Neural progenitor cell (in vitro differentiated cells): ENCODE data around the gene SNAP25. TPM values are rescaled to one million over a fixed set of nuclear protein-coding genes. Genes with fewer than 3 reads are reported as not detected.

Source experiments
- DNase-seq: peaks from one replicate; pipeline ENCODE4 v3.0.0-alpha.2; 2016; ENCODE audit warnings: low spot score
- H2AFZ ChIP-seq: fragments of 200-600 bp; sonication (generic); replicated peaks from 2 replicates; pipeline ENCODE4 v1.6.1; 2016; ENCODE audit warnings: antibody characterized with exemption
- H3F3A ChIP-seq: fragments of 200-600 bp; sonication (generic); 2 replicates; pipeline ENCODE4 v1.6.1; 2016; ENCODE audit warnings: antibody characterized with exemption, low read depth
- H3K27ac ChIP-seq: fragments of 200-600 bp; sonication (generic); 2 replicates; pipeline ENCODE4 v1.5.1; 2016; ENCODE audit warnings: mild to moderate bottlenecking
- H3K27me3 ChIP-seq: fragments of 200-600 bp; sonication (generic); 2 replicates; pipeline ENCODE4 v1.6.1; 2016; ENCODE audit warnings: mild to moderate bottlenecking, moderate library complexity
- H3K36me3 ChIP-seq: fragments of 200-600 bp; sonication (generic); 2 replicates; pipeline ENCODE4 v1.5.1; 2016
- H3K4me1 ChIP-seq: fragments of 200-600 bp; sonication (generic); 2 replicates; pipeline ENCODE4 v1.6.1; 2016; ENCODE audit warnings: mixed run types
- H3K4me2 ChIP-seq: fragments of 200-600 bp; sonication (generic); 2 replicates; pipeline ENCODE4 v1.6.1; 2016
- H3K4me3 ChIP-seq: fragments of 200-600 bp; sonication (generic); 2 replicates; pipeline ENCODE4 v1.5.1; 2016
- H3K79me2 ChIP-seq: fragments of 200-600 bp; sonication (generic); 2 replicates; pipeline ENCODE4 v1.6.1; 2016; ENCODE audit warnings: low read depth
- H3K9ac ChIP-seq: fragments of 200-600 bp; sonication (generic); 2 replicates; pipeline ENCODE4 v1.6.1; 2016
- H3K9me3 ChIP-seq: fragments of 200-600 bp; sonication (generic); 2 replicates; pipeline ENCODE4 v1.5.1; 2016; ENCODE audit warnings: low read depth
- H4K20me1 ChIP-seq: fragments of 200-600 bp; sonication (generic); 2 replicates; pipeline ENCODE4 v1.6.1; 2016; ENCODE audit warnings: low read depth
- H3K27ac Mint-ChIP-seq: 3 replicates; pipeline ENCODE4 v1.8.0; 2021; ENCODE audit warnings: mixed read lengths
- H3K27me3 Mint-ChIP-seq: 2 replicates; pipeline ENCODE4 v1.8.0; 2022; ENCODE audit warnings: low read depth, mild to moderate bottlenecking, inconsistent platforms, moderate library complexity, mixed read lengths; ENCODE audit not compliant: insufficient read depth
- H3K36me3 Mint-ChIP-seq: 3 replicates; pipeline ENCODE4 v1.8.0; 2021; ENCODE audit warnings: mixed read lengths
- H3K4me1 Mint-ChIP-seq: 3 replicates; pipeline ENCODE4 v1.8.0; 2021; ENCODE audit warnings: mixed read lengths
- H3K4me3 Mint-ChIP-seq: 3 replicates; pipeline ENCODE4 v1.8.0; 2021; ENCODE audit warnings: mild to moderate bottlenecking, moderate library complexity, mixed read lengths
- H3K9me3 Mint-ChIP-seq: 3 replicates; pipeline ENCODE4 v1.8.0; 2020; ENCODE audit warnings: mixed read lengths
- EZH2 ChIP-seq: fragments of 200-600 bp; sonication (generic); IDR thresholded peaks from 2 replicates; pipeline ENCODE4 v1.6.1; 2017; ENCODE audit warnings: antibody characterized with exemption, mild to moderate bottlenecking, moderate library complexity
- EZH2phosphoT487 ChIP-seq: fragments of 200-600 bp; sonication (generic); IDR thresholded peaks from 2 replicates; pipeline ENCODE4 v1.6.1; 2017; ENCODE audit warnings: antibody characterized with exemption
- total RNA-seq: library from RNA; depleted of rRNA; stranded (reverse); fragments of >200 nt; gene quantifications from 2 replicates; pipeline ENCODE4 v1.2.3, GENCODE V29; 2015; ENCODE audit warnings: low replicate concordance
- TF ChIP-seq, protein P1 (sequence below): fragments of 200-600 bp; sonication (generic); IDR thresholded peaks from 2 replicates; pipeline ENCODE4 v1.5.1; 2017; ENCODE audit warnings: antibody characterized with exemption, mild to moderate bottlenecking

Gene SNAP25
- total RNA-seq, 1 donor from 2014 or later = not detected

DNA sequence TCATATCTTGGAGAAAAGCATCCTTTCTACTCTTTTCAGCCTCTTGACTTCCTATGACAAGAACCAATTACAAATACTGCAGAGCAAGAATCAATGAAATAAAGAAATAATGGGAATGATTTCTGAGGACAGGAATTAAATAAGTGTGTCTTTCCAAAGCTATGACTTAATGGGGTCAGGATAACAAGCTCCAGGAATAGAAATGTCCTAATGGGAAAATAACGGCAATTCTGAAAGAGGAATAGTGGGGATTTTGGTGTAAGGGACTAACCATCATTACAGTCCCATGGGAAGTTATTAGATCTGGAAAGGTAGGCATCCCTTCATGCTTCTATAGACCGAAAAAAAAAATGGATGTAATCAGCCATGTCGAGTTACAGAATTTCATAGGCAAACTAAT lies 28.2 kb upstream of the SNAP25 start:
- no peak overlapping the region for H3K9ac ChIP-seq
- TF ChIP-seq EZH2 = no peak
- TF ChIP-seq EZH2phosphoT487 = no peak
- TF ChIP-seq, protein P1, sequence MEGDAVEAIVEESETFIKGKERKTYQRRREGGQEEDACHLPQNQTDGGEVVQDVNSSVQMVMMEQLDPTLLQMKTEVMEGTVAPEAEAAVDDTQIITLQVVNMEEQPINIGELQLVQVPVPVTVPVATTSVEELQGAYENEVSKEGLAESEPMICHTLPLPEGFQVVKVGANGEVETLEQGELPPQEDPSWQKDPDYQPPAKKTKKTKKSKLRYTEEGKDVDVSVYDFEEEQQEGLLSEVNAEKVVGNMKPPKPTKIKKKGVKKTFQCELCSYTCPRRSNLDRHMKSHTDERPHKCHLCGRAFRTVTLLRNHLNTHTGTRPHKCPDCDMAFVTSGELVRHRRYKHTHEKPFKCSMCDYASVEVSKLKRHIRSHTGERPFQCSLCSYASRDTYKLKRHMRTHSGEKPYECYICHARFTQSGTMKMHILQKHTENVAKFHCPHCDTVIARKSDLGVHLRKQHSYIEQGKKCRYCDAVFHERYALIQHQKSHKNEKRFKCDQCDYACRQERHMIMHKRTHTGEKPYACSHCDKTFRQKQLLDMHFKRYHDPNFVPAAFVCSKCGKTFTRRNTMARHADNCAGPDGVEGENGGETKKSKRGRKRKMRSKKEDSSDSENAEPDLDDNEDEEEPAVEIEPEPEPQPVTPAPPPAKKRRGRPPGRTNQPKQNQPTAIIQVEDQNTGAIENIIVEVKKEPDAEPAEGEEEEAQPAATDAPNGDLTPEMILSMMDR = no peak
- DNase-seq = no peak

DNA sequence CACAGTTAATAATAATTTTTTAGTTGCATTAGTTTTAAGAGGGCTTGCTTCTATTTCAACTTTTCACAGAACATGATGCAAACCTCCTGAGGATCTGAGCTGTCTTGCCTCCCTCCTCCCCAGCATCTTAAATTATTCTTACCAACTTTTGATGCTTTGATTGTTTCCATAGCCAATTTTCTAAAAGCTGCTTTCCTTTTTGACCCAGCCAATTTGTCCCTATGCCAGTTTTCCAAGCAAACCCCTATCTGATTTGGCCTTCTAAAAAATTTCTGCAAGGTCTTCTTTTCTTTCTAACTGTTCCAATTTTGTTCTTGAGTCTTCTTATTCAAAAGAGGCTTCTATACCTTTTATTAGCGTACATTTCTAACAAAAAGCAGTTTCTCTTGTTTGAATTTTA lies 26.5 kb upstream of the SNAP25 start:
- no peaks in the 10 kb centered on the region for H3K36me3 Mint-ChIP-seq

More for the DNA sequence above, 28.2 kb upstream of the SNAP25 start:
- Histone ChIP-seq H3F3A (no peaks in the 10 kb centered on the region), H3K4me1 (no peaks in the 10 kb centered on the region), H3K4me2 (no peak overlapping the region), H4K20me1 (no peaks in the 10 kb centered on the region), H3K79me2 (no peaks in the 10 kb centered on the region), H3K4me3 (no peak overlapping the region), H2AFZ (no peak overlapping the region), H3K27ac (no peak overlapping the region), H3K27me3 (no peaks in the 10 kb centered on the region), H3K36me3 (no peaks in the 10 kb centered on the region), H3K9me3 (no peaks in the 10 kb centered on the region)
- Mint-ChIP-seq H3K27me3 (no peaks in the 10 kb centered on the region), H3K27ac (no peak overlapping the region), H3K36me3 (no peaks in the 10 kb centered on the region), H3K4me3 (no peak overlapping the region), H3K4me1 (no peaks in the 10 kb centered on the region), H3K9me3 (no peaks in the 10 kb centered on the region)

DNA sequence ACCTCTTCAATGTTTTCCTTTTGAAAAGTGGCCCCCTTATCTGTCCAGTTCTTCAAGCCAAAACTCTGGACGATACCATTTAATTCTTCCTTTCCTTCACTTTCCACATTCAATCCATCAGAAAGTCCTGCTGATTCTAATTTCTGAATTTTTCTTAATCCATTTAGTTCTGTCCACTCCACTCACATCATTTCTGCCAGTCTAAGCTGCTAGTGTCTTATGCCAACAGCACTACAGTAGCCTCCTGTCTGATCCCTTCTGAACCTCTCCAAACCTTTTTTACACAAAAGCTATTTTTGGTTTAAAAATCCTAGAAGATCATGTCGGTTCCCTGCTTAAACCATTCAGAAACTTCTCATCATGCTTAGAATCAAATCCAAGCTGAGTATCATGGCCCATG lies 24.5 kb upstream of the SNAP25 start:
- Mint-ChIP-seq H3K27ac (no peak overlapping the region), H3K9me3 (no peaks in the 10 kb centered on the region)

More for the DNA sequence above, 26.5 kb upstream of the SNAP25 start:
- Histone ChIP-seq H3K9me3 (no peaks in the 10 kb centered on the region), H3K4me3 (no peak overlapping the region), H3K36me3 (no peaks in the 10 kb centered on the region), H3K79me2 (no peaks in the 10 kb centered on the region), H3K27ac (no peak overlapping the region), H3F3A (no peaks in the 10 kb centered on the region), H3K4me1 (no peaks in the 10 kb centered on the region), H3K4me2 (no peak overlapping the region), H4K20me1 (no peaks in the 10 kb centered on the region), H3K27me3 (no peaks in the 10 kb centered on the region), H3K9ac (no peak overlapping the region), H2AFZ (no peak overlapping the region)
- Mint-ChIP-seq H3K4me3 (no peak overlapping the region), H3K27me3 (no peaks in the 10 kb centered on the region), H3K9me3 (no peaks in the 10 kb centered on the region), H3K4me1 (no peaks in the 10 kb centered on the region), H3K27ac (no peak overlapping the region)
- no peak for DNase-seq
- TF ChIP-seq, protein P1 = no peak
- TF ChIP-seq EZH2 (no peak), EZH2phosphoT487 (no peak)

More for the DNA sequence above, 24.5 kb upstream of the SNAP25 start:
- Histone ChIP-seq H3K27me3 (no peaks in the 10 kb centered on the region), H2AFZ (no peak overlapping the region), H4K20me1 (no peaks in the 10 kb centered on the region), H3K9ac (no peak overlapping the region), H3K36me3 (no peaks in the 10 kb centered on the region), H3K27ac (no peak overlapping the region), H3K4me3 (no peak overlapping the region), H3F3A (no peaks in the 10 kb centered on the region), H3K4me1 (no peaks in the 10 kb centered on the region), H3K9me3 (no peaks in the 10 kb centered on the region), H3K79me2 (no peaks in the 10 kb centered on the region), H3K4me2 (no peak overlapping the region)
- Mint-ChIP-seq H3K4me3 (no peak overlapping the region), H3K27me3 (no peaks in the 10 kb centered on the region), H3K36me3 (no peaks in the 10 kb centered on the region), H3K4me1 (no peaks in the 10 kb centered on the region)
- TF ChIP-seq, protein P1 = no peak
- TF ChIP-seq EZH2phosphoT487 (no peak), EZH2 (no peak)
- DNase-seq = no peak
